Neuronal stem cell (in vitro differentiated cells): Measurements from ENCODE around the gene SLC6A17.
A peak's percentile ranks its signal among the peaks of the same experiment; 100 is the strongest.

Experiments used
- DNase-seq: peaks from one replicate; pipeline ENCODE4 v3.0.0-alpha.2; 2013; ENCODE audit warnings: low spot score
- H2AFZ ChIP-seq: one replicate; pipeline ENCODE4 v1.6.1; 2013; ENCODE audit warnings: mild to moderate bottlenecking, low read length, inconsistent platforms
- H2AK5ac ChIP-seq: 2 replicates; pipeline ENCODE4 v1.6.1; 2013; ENCODE audit warnings: low read depth, mild to moderate bottlenecking, inconsistent platforms, low read length, moderate library complexity, mixed read lengths
- H2BK120ac ChIP-seq: 2 replicates; pipeline ENCODE4 v1.6.1; 2013; ENCODE audit warnings: low read depth, mild to moderate bottlenecking, inconsistent platforms, low read length, moderate library complexity, mixed read lengths
- H2BK12ac ChIP-seq: one replicate; pipeline ENCODE4 v1.6.1; 2013; ENCODE audit warnings: low read length, inconsistent platforms
- H2BK15ac ChIP-seq: 2 replicates; pipeline ENCODE4 v1.6.1; 2013; ENCODE audit warnings: mild to moderate bottlenecking, low read length, inconsistent platforms, mixed read lengths
- H2BK5ac ChIP-seq: one replicate; pipeline ENCODE4 v1.6.1; 2013; ENCODE audit warnings: inconsistent platforms, mild to moderate bottlenecking, low read length, moderate library complexity
- H3K14ac ChIP-seq: one replicate; pipeline ENCODE4 v1.6.1; 2013; ENCODE audit warnings: low read length, inconsistent platforms
- H3K18ac ChIP-seq: 2 replicates; pipeline ENCODE4 v1.6.1; 2013; ENCODE audit warnings: low read length, inconsistent platforms
- H3K23ac ChIP-seq: 2 replicates; pipeline ENCODE4 v1.6.1; 2013; ENCODE audit warnings: low read depth, mild to moderate bottlenecking, mixed read lengths, low read length, inconsistent platforms; ENCODE audit not compliant: poor library complexity
- H3K27ac ChIP-seq: replicated peaks from 3 replicates; pipeline ENCODE4 v1.5.1; 2013; ENCODE audit warnings: low read length, inconsistent platforms
- H3K27me3 ChIP-seq, 3 experiments: 2 replicates each; pipeline ENCODE4 v1.6.1; 2013; ENCODE audit warnings: low read length in 3 of 3, mild to moderate bottlenecking in 2 of 3, inconsistent platforms in 1 of 3, low read depth in 1 of 3, mixed read lengths in 1 of 3, moderate library complexity in 1 of 3; ENCODE audit not compliant: control insufficient read depth in 3 of 3, insufficient read depth in 3 of 3
- H3K36me3 ChIP-seq, 2 donors: replicated peaks in 1 of 2; 2 replicates each; pipeline ENCODE4 v1.6.1; 2013; ENCODE audit warnings: low read length in 2 of 2; ENCODE audit not compliant: control insufficient read depth in 2 of 2, insufficient read depth in 2 of 2
- H3K4ac ChIP-seq: 2 replicates; pipeline ENCODE4 v1.6.1; 2013; ENCODE audit warnings: inconsistent platforms, mild to moderate bottlenecking, low read length, moderate library complexity
- H3K4me1 ChIP-seq, 2 donors: 1 replicate in 1 of 2; 2 replicates in 1 of 2; pipeline ENCODE4 v1.6.1; 2013; ENCODE audit warnings: low read length in 2 of 2, low read depth in 1 of 2; ENCODE audit not compliant: control insufficient read depth in 2 of 2, insufficient read depth in 1 of 2
- H3K4me2 ChIP-seq: one replicate; pipeline ENCODE4 v1.6.1; 2013; ENCODE audit warnings: mild to moderate bottlenecking, low read length, inconsistent platforms; ENCODE audit not compliant: insufficient read depth, poor library complexity, severe bottlenecking
- H3K4me3 ChIP-seq, 2 donors: 2 replicates each; pipeline ENCODE4 v1.5.1; 2013; ENCODE audit warnings: low read length in 2 of 2, mild to moderate bottlenecking in 2 of 2, inconsistent platforms in 1 of 2, moderate library complexity in 1 of 2
- H3K79me1 ChIP-seq: one replicate; pipeline ENCODE4 v1.6.1; 2013; ENCODE audit warnings: low read depth, mild to moderate bottlenecking, inconsistent platforms, low read length, moderate library complexity
- H3K9ac ChIP-seq: one replicate; pipeline ENCODE4 v1.6.1; 2013; ENCODE audit warnings: mild to moderate bottlenecking, low read depth, low read length, inconsistent platforms; ENCODE audit not compliant: poor library complexity
- H3K9me3 ChIP-seq, 2 donors: replicated peaks in 1 of 2; 2 replicates each; pipeline versions ENCODE3 to v1.6.1; 2013; ENCODE audit warnings: low read length in 2 of 2, mild to moderate bottlenecking in 2 of 2, inconsistent platforms in 1 of 2, low read depth in 1 of 2, mixed read lengths in 1 of 2, moderate library complexity in 1 of 2; ENCODE audit not compliant: control insufficient read depth in 2 of 2, insufficient read depth in 1 of 2
- H4K8ac ChIP-seq: one replicate; pipeline ENCODE4 v1.6.1; 2013; ENCODE audit warnings: low read depth, mild to moderate bottlenecking, inconsistent platforms, low read length, moderate library complexity
- H4K91ac ChIP-seq: one replicate; pipeline ENCODE4 v1.6.1; 2013; ENCODE audit warnings: low read length, low read depth, mild to moderate bottlenecking, inconsistent platforms; ENCODE audit not compliant: poor library complexity
- WGBS, 2 donors: extraction: QIAGEN DNeasy Blood & Tissue Kit; methylation state at CpG; one replicate each; pipeline ENCODE4 v1.1.7; 2013; ENCODE audit warnings: missing lambda C conversion rate in 2 of 2, mixed read lengths in 1 of 2; ENCODE audit not compliant: insufficient read length in 2 of 2, insufficient replicate concordance in 1 of 2; ENCODE audit errors: extremely low coverage in 2 of 2; 5-methylcytosine and 5-hydroxymethylcytosine counted together

Gene SLC6A17

GRCh38 chr1:110189181-110189580 lies 38.9 kb downstream of the SLC6A17 start:
- no CpG with 5 or more reads among the region's 6 CpGs for WGBS, 2 donors

GRCh38 chr1:110190282-110190929 lies 40.1 kb downstream of the SLC6A17 start:
- Histone ChIP-seq H3K27ac (no peak overlapping the region), H3K9me3 (no peaks in the 10 kb centered on the region), H3K14ac (no peak overlapping the region), H3K27me3 (peaks cover 0 to 60% (median 0%) of the 10 kb centered on the region in 3 experiments), H3K4me1 (no peaks in the 10 kb centered on the region), H2BK15ac (no peak overlapping the region), H3K9ac (no peak overlapping the region), H2AK5ac (no peak overlapping the region), H3K4ac (no peak overlapping the region), H4K91ac (no peak overlapping the region), H2BK5ac (no peak overlapping the region), H2BK120ac (no peak overlapping the region), H3K36me3 (no peaks in the 10 kb centered on the region), H3K18ac (no peak overlapping the region), H3K79me1 (no peaks in the 10 kb centered on the region), H2BK12ac (no peak overlapping the region), H3K23ac (no peak overlapping the region), H2AFZ (no peak overlapping the region), H3K4me2 (no peak overlapping the region), H4K8ac (no peak overlapping the region), H3K4me3 (no peak overlapping the region)
- DNase-seq, result no peak
- WGBS, 2 donors, result no CpG with 5 or more reads among the region's 8 CpGs

More at GRCh38 chr1:110189181-110189580, 38.9 kb downstream of the SLC6A17 start:
- no peak for DNase-seq
- H3K4me3 ChIP-seq, result no peak overlapping the region
- H4K91ac ChIP-seq, result no peak overlapping the region
- no peaks in the 10 kb centered on the region for H3K9me3 ChIP-seq
- H2AFZ ChIP-seq, result no peak overlapping the region
- no peak overlapping the region for H3K4me2 ChIP-seq
- no peak overlapping the region for H3K23ac ChIP-seq
- H3K18ac ChIP-seq, result no peak overlapping the region
- no peak overlapping the region for H3K27ac ChIP-seq
- no peak overlapping the region for H3K4ac ChIP-seq
- no peak overlapping the region for H2BK120ac ChIP-seq
- no peak overlapping the region for H2AK5ac ChIP-seq
- no peak overlapping the region for H3K14ac ChIP-seq
- no peaks in the 10 kb centered on the region for H3K79me1 ChIP-seq
- no peak overlapping the region for H2BK5ac ChIP-seq
- no peaks in the 10 kb centered on the region for H3K4me1 ChIP-seq
- no peak overlapping the region for H3K9ac ChIP-seq
- peaks cover 0 to 64% (median 0%) of the 10 kb centered on the region in 3 experiments for H3K27me3 ChIP-seq
- H2BK12ac ChIP-seq, result no peak overlapping the region
- H4K8ac ChIP-seq, result no peak overlapping the region
- no peaks in the 10 kb centered on the region for H3K36me3 ChIP-seq
- H2BK15ac ChIP-seq, result no peak overlapping the region

GRCh38 chr1:110192541-110192940 lies 42.2 kb downstream of the SLC6A17 start:
- peak overlapping the region; percentile 12 for H3K23ac ChIP-seq
- peak overlapping the region; percentile 76 for H3K14ac ChIP-seq
- H2BK5ac ChIP-seq, result peak overlapping the region; percentile 39
- peaks cover 0 to 46% (median 0%) of the 10 kb centered on the region in 3 experiments for H3K27me3 ChIP-seq
- no peak overlapping the region for H2BK12ac ChIP-seq
- peaks cover 0 to 5% of the 10 kb centered on the region in 2 donors for H3K4me1 ChIP-seq
- H2AFZ ChIP-seq, result no peak overlapping the region
- H3K36me3 ChIP-seq, result no peaks in the 10 kb centered on the region
- no peak overlapping the region for H4K91ac ChIP-seq
- H2BK15ac ChIP-seq, result no peak overlapping the region
- H3K79me1 ChIP-seq, result no peaks in the 10 kb centered on the region
- H3K9me3 ChIP-seq, result no peaks in the 10 kb centered on the region
- H3K18ac ChIP-seq, result peak overlapping the region; percentile 59
- no CpG with 5 or more reads among the region's 8 CpGs for WGBS, 2 donors
- no peak overlapping the region for H3K4me3 ChIP-seq
- no peak overlapping the region for H3K4me2 ChIP-seq
- H3K4ac ChIP-seq, result no peak overlapping the region
- H4K8ac ChIP-seq, result no peak overlapping the region
- no peak for DNase-seq
- H2BK120ac ChIP-seq, result no peak overlapping the region
- H3K27ac ChIP-seq, result no peak overlapping the region
- H3K9ac ChIP-seq, result no peak overlapping the region
- H2AK5ac ChIP-seq, result no peak overlapping the region

- no peak for DNase-seq
- no CpG with 5 or more reads among the region's 10 CpGs for WGBS, 2 donors
- H3K4me3 ChIP-seq, result no peak overlapping the region
Observed at GRCh38 chr1:110195196-110195595, 44.9 kb downstream of the SLC6A17 start.

More at GRCh38 chr1:110195196-110195595, 44.9 kb downstream of the SLC6A17 start:
- Histone ChIP-seq H2BK15ac (no peak overlapping the region), H2AK5ac (no peak overlapping the region), H2AFZ (no peak overlapping the region), H3K4ac (no peak overlapping the region), H3K9me3 (no peaks in the 10 kb centered on the region), H3K27me3 (peaks cover 0 to 39% (median 0%) of the 10 kb centered on the region in 3 experiments), H3K9ac (no peak overlapping the region), H3K23ac (no peak overlapping the region), H3K79me1 (no peaks in the 10 kb centered on the region), H3K18ac (no peak overlapping the region), H2BK120ac (no peak overlapping the region), H2BK5ac (no peak overlapping the region), H4K91ac (no peak overlapping the region), H2BK12ac (no peak overlapping the region), H4K8ac (no peak overlapping the region), H3K4me1 (peaks cover 0 to 5% of the 10 kb centered on the region in 2 donors), H3K4me2 (no peak overlapping the region), H3K27ac (no peak overlapping the region), H3K36me3 (no peaks in the 10 kb centered on the region), H3K14ac (no peak overlapping the region)
